NCI-H2196 (cell line): ENCODE data around the gene ALDH1L1.

Experiments
- DNase-seq: peaks from one replicate; lab custom pipeline; 2025; ENCODE audit not compliant: unreplicated experiment; lab: John Stamatoyannopoulos, UW

ALDH1L1 gene

DNA sequence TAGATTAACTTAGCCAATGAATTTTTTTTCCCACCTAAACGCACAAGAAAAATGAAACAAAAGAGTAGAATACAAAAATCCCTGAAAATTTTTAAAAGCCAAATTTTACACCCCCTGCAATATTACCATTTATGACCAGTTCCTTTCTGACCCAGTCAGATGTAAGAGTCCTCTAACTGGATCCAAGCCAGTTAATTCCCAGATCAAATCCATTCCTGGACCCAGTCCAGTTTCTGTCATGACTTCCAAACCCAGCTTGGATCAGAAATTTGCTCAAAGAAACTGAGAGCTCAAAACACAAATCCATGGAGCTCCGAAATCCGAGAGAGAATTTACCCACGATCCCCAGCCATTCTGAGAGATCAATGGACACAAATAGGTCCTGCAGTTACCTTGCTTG lies 17.0 kb upstream of the ALDH1L1 start:
- DNase-seq, result no peak

DNA sequence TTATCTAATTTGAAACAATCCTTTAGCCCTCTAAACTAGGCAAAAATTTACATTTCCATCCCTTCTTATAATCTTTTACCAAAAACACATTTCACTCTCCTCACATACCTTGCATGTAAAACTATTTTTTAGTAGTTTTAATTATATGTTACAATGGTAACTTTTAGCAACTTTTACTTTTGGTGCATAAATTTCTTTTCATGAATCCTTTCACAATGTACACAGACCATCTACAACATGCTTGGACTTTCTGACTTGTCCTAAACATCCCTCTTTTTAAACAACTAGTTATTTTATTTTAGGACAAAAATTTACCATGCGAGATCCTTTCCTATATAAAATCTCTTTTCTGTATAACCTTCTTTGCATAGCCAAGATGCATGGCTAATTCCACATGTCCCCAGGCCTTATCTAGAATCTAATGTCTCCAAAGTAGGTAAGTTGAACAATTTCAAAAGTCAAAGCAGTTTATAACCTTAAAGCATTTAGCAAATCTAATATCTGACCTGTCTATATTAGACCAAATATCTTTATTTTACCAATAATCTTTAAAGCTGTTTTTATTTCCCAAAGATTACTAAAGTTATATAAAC lies 14.4 kb upstream of the ALDH1L1 start:
- DNase-seq, result peak; percentile 35

DNA sequence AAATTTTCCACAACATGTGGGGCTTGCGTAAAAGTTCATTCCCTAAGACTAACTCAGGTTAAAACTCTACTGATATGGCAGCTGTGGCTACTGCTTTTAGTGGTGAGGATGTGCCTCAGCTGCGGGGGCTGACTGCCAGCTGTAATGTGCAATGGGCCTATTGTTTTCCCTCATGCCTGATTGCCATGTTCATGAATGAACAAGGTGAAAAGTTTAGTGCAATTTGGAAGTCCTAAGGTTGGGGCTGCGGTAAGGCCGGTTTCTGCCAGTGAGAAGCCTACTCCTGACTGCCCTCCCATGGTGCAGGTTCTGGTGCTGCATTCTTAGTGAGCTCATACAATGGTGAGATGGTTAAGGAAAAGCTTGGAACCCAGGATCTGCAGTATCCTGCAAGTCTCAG lies 10.9 kb upstream of the ALDH1L1 start:
- DNase-seq, result no peak

DNA sequence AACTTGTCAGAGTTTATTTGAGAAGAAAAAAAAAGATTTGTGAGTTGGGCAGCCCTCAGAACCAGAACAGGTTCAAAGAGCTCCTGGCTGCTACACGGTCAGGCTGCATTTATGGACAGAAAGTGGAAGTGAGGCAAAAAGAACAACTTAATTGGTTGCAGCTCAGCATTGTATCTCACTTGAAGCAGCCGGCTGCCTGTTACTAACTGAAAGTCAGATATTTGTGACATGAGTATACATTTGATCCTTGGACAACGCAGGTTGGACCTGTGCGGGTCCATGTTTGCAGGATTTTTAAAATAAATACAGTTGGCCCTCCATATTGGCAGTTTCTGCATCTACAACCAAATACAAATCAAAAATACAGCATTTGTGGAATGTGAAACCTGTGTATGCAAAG lies 7.5 kb upstream of the ALDH1L1 start:
- no peak for DNase-seq

DNA sequence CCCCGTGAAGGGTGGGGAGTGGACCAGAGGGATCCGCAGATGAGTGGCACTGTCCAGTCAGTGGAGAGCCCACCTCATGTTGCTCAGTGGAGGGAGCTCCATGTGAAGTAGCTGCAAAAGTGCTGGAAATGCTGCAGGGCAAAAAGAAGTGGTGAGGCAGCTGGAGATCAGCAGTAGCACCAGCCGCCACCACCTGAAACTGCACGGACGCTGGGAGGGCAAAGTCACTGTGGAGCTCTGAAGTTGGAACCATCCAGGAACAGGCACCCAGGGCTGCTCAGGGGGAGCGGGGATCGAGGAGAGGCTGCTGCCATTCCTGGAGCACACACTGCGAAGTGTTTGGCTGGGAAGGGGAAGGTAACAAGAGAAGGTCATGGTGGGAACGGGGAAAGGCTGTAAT lies 6.4 kb upstream of the ALDH1L1 start:
- no peak for DNase-seq

DNA sequence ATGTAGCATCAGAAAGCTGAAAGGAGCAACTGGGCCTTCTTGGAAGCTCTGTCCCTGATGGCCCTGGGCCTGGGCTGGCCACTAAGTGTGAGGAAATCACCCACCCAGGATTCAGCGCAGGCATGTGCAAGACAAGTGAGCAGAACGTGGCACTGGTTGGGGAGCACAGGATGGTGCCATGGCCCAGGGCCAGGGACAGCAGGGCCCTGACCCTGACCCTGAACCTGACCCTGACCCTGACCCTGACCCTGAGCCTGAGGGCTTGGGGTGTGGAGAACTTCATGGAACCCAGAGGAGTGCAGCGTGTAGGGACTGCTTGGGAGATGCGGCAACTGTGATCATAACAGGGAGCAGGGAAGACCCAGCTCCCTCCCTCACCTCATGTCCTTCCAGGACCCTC lies 5.9 kb upstream of the ALDH1L1 start:
- no peak for DNase-seq

DNA sequence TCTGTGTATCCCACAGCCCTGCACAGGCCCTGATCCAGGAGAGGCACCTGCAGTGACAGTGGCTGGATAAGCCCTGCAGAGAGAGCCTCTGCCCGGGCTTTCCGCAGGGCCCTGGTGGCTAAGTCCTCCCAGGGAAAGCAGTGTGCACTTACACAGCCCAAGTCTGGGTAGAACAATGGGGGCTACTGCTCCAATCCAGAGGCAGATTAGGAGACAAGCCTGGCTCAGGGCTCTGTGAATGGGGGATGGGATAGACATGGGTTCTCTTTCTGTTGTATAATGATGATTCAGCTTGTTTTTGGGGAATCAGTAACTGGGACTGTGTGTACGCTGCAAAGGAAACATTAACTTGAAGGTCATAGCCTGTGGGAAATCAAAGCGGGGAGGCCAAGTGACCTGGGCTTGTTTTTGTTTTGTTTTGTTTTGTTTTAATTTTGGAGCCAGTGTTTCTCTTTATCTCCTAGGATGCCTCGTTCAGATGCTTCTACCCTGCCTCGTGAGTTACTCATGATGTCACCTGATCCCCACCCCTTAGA lies 4.1 kb upstream of the ALDH1L1 start:
- no peak for DNase-seq

DNA sequence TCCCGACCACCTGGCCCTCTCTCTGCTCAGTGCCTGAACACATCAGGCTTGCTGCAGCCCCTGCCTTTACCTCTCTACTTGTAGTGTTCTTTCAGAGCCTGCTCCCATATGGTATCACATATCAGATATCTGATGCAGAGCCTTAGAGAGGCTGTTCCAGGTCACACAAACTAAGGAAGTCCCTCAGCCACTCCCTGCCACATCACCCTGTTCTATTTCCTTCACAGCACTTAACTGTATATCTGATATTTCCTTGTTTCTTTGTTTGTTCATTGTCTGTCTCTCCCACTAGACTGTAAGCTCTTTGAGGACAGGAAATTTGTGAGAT lies 976 bp upstream of the ALDH1L1 start:
- DNase-seq, result no peak

DNA sequence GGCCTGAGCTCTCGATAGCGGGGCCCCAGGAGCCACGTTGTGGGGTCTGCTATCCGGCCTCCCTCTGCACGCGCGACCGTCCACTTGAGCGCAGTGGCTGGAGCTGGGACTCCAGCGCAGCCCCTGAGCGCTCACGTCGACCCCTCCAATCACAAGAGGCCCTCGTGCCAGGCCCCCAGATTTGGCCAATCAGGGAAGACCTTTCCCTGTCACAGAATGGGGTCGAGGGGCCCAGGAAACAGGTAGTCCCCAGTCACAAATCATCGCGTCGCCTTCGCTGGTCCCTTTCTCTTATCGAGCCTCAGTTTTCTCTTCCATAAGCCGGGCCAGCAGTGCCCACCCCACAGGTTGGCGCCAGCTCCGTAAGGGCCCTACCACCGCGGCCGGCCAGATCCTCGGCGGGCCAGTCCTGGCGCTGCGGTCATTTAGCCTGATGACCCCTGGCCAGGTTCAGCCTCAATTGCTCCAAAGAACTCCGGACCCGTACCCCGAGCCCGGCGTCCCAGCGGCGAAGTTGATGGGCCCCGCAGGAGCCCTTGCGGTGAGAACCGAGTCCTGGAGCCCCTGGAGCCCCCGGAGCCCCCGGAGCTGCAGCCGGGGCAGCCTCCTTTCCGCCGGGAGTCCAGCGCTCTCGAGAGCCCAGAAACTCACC lies 435 bp downstream of the ALDH1L1 start:
- DNase-seq, result no peak

DNA sequence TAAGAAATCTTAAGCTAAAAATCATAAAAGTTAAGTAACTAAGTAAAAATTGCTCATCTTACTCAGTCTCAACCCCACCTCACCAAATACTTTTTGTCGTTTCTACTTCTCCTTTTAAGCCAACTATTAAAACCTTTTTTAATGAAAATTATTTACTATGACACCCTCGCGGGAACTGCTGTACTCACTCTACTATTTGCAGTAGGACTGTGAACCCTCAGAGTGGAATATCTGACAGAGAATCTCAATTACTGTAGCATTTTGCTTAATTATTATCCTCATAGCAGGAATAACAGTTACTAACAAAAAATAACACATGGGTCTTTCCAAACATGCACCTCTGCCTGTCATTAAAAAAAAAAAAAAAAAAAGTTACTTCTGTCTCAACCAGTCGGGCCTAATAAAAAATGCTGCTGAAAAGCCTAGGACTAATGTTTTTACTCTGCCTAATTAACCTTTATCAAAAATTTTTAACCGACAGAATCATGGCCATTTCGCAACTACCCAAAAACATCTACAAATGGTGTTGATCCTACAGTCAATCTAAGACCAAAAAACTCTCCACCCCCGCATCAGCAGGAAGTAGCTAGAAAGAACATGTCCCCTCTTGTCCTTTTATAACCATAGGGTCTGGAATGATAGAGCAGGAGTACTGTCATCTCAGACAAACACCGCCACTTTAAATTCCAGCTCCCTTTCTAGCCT lies 10.2 kb downstream of the ALDH1L1 start:
- DNase-seq, result no peak

DNA sequence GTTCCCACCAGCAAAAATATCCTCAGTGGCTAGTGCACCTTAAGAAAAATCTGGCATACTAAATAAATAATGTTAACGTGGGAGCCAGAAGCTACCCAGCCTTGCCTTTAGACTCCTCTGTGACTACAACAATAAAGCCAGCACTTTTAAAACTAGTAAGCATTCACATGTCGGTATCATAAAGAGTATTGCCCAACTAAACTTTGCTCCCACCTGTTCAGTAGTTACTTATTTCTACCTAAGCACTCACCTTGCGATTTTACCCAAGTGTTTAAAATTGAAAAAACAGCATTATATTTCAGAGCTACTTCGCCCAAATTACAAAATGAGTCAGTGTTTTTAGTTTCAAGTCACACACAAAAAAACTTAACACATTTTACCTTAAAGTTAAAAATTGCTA lies 12.8 kb downstream of the ALDH1L1 start:
- no peak for DNase-seq

DNA sequence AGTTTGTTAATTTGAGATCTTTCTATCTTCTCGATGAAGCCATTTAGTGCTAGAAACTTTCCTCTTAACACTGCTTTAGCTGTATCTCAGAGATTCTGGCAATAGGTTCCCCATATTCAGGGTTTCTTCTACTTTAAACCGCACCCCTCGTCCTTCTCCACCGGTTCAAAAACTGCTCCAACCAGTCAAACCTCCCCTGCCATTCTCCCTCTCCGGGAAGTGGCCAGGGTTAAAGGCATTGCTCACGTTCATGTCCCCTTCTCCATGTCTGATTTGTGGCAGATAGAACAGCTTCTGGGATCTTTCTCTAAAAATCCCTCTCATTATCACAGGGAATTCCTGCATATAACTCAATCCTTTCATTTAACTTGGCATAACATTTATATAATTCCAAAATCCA lies 14.4 kb downstream of the ALDH1L1 start:
- DNase-seq, result no peak

DNA sequence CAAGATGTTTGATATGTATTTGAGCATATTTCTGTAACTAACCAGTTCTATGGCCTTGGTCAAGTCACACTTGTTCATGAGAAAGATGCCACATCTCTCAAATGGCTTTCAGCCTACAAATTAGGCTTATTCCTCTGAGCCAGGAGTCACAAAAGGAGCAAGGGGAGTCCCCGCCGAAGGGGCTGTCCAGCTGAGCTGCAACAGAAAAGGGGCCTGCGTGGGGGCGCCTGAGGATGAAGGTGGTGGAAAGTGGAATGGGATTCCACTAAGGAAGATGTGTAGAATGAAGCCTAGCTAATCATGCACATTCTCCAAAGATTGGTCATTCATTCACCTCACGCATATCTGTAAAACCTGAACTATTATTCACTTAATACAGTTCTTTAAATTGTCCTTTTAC lies 19.1 kb downstream of the ALDH1L1 start:
- DNase-seq, result no peak

DNA sequence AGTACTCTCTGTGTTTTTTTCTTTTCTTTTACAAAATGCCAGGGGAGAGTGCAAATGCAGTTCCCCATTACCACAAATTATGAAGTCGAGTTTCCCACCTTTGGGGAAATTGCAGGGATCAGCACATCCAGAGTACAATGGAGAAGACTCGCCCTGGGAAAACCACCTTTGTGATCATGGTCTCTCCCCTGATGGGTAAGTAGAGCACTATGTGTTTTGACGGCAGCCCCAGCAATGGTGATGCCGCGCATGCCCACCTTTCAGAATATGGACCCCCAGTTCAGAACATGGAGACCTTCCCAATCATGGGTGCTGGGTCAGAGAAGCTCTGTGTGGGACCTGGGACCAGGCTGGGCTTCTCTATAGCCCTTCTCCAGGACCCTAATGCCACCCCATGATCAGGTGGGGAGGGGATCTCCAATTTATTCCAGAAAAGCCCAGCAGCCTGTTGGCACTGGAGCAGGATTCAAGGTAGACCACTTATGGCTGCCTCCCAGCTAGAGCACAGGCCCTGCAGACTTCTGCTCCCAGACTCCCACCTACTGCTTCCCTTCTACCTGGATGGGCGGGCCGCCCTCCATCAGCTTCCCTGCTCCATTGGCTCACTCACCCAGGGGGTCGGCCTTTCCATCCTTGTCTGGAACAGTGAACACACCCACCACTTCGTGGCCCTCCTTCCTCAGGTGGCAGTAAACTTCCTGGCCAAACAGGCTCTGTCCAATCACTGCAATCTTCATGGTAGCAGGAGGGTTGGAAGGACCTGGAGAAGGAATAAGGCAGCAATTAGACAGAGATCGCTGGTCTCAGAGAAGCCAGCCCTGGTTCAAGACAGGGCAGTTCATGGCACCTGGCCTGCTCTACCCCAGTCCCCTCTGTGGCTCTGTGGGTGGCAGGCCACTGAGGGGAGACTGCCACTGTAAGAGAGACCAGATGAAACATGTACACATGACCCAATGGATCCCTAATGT lies 19.9 kb downstream of the ALDH1L1 start:
- no peak for DNase-seq

DNA sequence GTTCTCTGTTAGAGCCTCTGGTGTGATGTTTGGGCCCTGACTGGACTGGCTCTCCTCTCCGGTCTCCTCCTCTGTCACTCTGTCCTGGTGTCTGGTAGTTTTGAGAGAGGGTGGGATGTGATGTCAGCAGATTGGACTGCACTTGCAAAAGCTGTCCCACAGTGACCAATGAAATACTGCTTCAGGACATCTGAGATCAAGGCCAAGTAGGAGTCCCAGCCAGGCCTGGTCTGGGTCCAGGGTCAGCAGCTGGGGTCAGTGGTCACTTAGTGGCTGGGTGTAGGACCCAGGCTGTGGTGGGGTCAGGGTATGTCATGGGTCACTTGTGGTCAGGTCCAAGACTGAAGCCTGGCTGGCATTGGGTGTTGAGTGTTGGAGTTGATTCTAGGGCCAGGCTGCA lies 20.9 kb downstream of the ALDH1L1 start:
- no peak for DNase-seq

DNA sequence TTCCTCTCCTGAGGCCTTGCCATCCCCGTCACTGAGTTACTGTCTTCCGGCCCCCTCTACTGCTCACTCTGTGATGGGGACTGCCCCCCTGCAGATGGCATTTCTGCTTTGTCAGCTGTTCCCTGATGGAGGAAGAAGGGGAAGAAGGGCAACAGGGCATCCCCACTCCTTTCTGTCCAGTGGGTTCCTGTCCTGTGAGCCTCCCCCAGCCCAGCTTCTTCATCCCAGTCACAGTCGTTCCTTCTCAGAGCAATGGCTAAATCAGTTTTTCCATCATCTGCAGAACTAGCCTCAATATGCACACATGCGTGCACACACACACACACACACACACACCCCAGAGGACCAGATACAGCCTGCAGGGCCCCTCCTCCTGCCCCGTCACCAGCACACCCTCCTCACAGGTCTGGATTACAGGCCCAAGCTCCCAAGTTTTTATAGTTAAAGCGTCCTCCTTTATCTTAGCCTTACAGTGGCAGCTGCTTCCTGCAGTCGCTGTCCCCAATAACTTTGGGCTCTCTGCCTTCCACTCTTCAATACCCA lies 21.4 kb downstream of the ALDH1L1 start:
- DNase-seq, result no peak

DNA sequence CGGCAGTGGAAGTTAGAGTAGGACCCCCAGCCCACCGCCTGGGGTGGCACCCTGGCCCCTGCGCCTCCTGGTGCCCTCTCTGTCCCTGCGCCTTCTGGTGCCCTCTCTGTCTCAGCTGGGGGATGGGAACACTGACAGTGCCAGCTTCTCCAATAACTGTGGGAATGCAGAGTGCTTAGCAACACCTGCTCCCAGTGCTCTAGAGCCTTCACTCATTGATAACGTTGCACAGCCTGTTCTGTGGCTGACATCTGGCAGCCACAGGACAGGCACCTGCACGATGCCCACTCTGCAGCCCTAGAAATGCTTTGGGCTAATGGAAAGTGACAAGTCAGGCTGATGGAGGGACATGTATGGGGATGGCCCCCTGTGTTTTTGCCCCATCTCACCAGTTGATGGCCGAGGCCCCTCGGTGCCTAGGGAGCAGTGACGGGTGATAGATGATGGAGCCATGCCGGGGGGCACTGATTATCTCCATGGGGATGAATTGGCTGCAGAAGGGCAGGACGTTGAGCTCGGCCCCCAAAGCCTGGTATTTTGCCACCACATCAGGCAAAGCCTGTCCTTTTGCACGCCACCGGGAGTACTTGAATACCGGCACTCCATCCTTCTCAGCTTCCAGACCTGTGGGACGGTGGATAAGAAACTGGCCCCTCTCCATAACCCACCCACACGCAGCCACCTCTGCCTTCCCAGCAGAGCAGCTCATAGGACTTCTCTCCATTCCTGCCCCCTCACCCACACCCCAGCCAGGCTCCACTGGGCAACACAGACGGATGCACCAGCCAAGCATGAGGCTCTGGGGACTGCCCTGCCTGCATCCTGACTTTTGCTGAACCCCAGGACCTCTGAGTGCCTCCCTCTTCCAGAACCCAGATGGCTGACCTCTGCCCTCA lies 22.1 kb downstream of the ALDH1L1 start:
- no peak for DNase-seq

DNA sequence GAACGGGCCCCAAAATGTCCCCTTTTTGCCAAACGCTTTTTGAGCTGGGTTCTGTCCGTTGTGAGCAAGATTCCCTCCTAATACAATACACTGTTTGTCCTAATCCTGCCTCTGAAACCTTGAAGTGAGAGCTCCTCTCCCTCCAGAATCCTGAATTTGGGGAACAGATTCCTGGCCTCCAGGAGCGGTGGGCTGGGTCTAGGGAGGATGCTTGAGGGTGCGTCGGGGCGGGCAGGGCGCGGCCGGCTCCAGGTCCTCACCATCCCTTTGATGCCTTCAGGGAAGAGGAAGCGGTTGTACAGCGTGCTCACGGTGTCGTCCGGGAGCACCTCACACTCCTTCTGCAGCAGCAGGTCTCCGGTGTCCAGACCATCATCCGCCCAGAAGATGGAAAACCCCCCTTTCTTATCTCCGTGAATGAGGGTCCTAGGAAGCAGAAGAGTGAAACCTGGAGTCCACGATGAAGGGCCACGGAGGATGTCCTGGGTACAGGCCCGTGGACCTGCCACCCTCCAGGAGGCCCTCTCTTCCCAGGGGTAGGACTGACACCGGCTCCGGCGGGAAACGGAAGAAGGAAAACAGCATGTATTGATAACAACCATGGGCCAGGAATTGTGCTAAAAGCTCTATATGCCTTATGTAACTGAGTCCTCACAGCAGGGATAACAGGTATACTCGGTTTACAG lies 23.2 kb downstream of the ALDH1L1 start:
- DNase-seq, result no peak

DNA sequence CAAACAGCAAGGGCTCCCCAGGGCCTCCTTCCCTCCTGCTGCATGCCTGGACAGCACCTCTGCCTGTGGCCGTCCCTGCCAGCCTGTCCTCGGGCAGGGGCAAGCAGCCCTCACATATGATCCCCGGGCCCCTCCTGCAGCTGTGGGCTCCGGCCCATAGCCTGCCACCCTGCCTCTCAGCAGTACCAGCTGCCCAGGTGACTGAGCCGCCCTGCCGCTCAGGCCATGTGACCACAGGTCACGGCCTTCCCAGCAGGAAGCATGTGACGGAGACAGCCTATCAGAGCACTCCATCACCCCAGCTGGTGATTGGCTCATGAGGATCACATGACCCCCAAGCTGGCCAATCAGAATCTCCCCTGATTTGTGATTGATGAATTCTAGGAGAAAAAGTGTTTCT lies 23.9 kb downstream of the ALDH1L1 start:
- DNase-seq, result no peak

DNA sequence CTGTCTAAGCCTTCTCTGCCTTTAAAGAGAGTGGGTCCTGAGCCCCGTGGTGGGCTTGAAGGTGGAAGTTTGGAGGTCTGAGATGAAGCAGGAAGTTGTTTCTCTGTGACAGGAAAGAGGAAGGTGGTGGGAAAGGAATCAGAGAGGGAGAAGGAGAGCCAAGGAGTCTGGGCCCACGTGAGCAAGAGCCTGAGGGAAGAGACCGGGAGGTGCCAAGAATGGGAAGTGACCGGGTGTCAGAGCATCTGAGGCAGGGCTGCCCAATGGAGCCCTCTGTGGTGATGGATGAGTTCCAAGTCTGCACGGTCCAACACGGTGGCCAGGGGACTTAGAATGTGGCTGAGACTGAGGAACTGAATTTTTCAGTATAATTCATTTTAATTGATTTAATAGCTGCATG lies 24.6 kb downstream of the ALDH1L1 start:
- no peak for DNase-seq
